ENCODE results near the gene HSCB.
A peak's percentile ranks its signal among the peaks of the same experiment; 100 is the strongest.
"Not testable (repeated sequence)": the region's sequence is repeated elsewhere in the genome, so short reads cannot be mapped to it uniquely, and the experiment has no call there.

The HSCB gene

GRCh38 chr22:28741200-28741784 is 547 bp upstream of the HSCB start:
- DNase-seq (ENCODE audit: low spot score): no peak

- no peak for DNase-seq (ENCODE audit: low spot score)
Measured at GRCh38 chr22:28742562-28742962, 723 bp downstream of the HSCB start.

- DNase-seq (ENCODE audit: low spot score): no peak
Measured at GRCh38 chr22:28743852-28744251, 2.0 kb downstream of the HSCB start.

- no peak for DNase-seq (ENCODE audit: low spot score)
Measured at GRCh38 chr22:28750471-28750881, 8.6 kb downstream of the HSCB start.

DNA sequence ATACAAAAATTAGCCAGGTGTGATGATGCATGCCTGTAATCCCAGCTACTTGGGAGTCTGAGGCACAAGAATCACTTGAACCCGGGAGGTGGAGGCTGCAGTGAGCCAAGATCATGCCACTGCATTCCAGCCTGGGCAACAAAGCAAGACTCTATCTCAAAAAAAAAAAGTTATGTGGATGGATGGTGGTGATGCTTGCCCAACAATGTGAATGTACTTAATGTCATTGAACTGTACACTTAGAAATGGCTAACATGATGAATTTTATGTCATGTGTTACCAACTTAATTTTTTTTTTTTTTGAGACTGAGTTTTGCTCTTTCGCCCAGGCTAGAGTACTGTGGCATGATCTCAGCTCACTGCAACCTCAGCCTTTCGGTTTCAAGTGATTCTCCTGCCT is 12.7 kb downstream of the HSCB start:
- not testable (repeated sequence) for DNase-seq (ENCODE audit: low spot score)

DNA sequence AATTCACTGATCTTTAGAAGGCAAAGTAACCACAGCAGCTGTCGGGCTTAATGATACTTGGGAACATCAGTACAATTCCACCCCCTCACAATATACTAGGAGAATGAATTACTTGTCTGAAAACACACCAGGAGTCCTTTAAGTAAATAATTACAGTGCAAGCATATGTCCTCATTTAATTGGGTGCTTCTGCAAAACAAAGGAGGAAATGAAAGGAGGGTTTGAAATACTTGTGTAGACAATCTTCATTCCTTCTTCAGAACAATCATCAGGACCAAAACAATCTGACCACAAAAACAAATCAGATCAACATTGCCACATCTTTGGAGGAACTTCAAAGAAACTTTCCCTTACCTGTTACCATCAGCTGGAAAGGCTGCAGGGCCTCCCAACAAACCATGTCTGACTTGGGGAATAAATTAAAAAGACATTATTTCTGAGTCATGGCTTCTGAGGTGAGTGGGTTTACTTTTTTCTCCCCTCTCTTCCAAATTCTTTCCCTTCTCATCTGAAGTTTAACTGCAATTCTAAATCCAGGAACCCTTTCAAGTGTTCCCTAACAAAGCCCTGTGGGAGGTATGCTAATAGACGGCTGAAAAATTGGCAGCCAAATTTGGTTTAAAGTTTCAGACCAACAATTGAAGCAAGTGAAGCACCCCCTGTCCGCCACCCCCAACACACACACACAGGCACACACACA is 18.2 kb downstream of the HSCB start:
- no peak for DNase-seq (ENCODE audit: low spot score)

GRCh38 chr22:28761449-28761755 is 19.6 kb downstream of the HSCB start:
- no peak for DNase-seq (ENCODE audit: low spot score)

DNA sequence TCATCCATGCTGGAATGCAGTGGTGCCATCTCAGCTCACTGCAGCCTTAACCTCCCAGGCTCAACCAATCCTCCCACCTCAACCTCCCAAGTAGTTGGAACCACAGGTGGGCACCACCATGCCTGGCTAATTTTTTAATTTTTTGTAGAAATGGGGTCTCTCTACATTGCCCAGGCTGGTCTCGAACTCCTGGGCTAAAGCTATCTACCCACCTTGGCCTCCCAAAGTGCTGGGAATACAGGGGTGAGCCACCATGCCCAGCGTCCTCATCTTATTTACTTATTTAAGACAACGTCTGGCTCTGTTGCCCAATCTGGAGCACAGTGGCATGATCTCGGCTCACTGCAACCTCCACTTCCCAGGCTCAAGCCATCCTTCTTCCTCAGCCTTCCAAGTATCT is 20.2 kb downstream of the HSCB start:
- DNase-seq (ENCODE audit: low spot score): not testable (repeated sequence)

GRCh38 chr22:28766628-28767027 is 24.8 kb downstream of the HSCB start:
- no peak for DNase-seq (ENCODE audit: low spot score)

DNA sequence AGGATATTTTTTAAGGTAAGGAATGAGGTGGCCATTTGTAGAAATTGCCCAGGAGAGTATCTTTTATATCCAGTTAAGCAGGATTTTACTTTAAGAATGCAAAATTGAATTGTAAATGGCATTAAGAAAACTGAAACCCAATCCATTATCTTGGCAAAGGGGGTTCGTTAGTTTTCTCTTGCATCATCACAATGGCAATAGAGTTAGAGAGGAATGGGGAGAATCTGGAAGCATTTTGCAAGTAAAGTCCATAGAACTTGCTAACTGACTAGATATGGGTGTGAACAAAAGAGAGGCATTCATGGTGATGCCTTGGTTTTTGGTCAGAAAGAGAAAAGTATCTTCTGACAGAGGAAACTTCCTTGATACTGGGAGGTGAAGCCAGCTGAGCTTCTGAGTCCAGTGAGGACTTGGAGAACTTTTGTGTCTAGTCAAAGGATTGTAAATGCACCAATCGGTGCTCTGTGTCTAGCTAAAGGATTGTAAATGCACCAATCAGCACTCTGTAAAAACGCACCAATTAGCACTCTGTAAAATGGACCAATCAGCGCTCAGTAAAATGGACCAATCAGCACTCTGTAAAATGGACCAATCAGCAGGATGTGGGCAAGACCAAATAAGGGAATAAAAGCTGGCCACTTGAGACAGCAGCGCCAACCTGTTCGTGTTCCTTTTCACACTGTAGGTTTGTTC is 27.0 kb downstream of the HSCB start:
- DNase-seq (ENCODE audit: low spot score): no peak

- DNase-seq (ENCODE audit: low spot score): no peak
Measured at GRCh38 chr22:28769394-28770085, 27.7 kb downstream of the HSCB start.

DNA sequence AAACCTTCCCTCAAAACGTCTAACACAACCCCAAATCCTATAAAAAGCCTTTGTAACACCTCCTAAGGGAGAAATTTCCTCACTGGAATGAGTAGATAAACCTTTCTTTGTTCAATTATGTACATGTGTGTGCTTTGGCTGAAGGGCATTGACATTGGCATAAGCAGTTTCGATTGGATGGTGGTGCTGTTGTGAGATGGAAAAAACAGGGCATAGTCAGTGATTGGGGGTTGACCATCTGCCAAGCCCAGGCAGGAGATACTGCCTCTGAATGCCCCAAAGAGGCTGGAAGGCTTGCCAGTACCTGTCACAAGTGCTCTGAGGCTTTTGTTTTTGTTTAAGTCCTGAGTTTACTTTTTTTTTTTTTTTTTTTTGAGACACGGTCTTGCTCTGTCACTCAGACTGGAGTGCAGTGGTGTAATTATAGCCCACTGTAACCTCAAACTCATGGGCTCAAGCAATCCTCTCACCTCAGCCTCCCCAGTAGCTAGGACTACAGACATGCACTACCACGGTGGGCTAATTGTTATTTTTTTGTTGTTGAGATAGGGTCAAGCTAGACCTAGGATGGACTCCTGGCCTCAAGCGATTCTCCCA is 29.5 kb downstream of the HSCB start:
- no peak for DNase-seq (ENCODE audit: low spot score)

- peak; percentile 98 for DNase-seq (ENCODE audit: low spot score)
Measured at GRCh38 chr22:28772633-28773460, 31.0 kb downstream of the HSCB start, which contains the start of gene CCDC117. Gene CCDC117, plus strand, starts transcription at chr22:28772695. Its CDS starts 155 bp downstream, at chr22:28772850.

GRCh38 chr22:28773461-28773867 is 31.6 kb downstream of the HSCB start:
- DNase-seq (ENCODE audit: low spot score): no peak

- no peak for DNase-seq (ENCODE audit: low spot score)
Measured at GRCh38 chr22:28774378-28774777, 32.5 kb downstream of the HSCB start.

GRCh38 chr22:28779833-28780232 is 38.0 kb downstream of the HSCB start:
- DNase-seq (ENCODE audit: low spot score): no peak

GRCh38 chr22:28780296-28780695 is 38.5 kb downstream of the HSCB start:
- DNase-seq (ENCODE audit: low spot score): no peak

DNA sequence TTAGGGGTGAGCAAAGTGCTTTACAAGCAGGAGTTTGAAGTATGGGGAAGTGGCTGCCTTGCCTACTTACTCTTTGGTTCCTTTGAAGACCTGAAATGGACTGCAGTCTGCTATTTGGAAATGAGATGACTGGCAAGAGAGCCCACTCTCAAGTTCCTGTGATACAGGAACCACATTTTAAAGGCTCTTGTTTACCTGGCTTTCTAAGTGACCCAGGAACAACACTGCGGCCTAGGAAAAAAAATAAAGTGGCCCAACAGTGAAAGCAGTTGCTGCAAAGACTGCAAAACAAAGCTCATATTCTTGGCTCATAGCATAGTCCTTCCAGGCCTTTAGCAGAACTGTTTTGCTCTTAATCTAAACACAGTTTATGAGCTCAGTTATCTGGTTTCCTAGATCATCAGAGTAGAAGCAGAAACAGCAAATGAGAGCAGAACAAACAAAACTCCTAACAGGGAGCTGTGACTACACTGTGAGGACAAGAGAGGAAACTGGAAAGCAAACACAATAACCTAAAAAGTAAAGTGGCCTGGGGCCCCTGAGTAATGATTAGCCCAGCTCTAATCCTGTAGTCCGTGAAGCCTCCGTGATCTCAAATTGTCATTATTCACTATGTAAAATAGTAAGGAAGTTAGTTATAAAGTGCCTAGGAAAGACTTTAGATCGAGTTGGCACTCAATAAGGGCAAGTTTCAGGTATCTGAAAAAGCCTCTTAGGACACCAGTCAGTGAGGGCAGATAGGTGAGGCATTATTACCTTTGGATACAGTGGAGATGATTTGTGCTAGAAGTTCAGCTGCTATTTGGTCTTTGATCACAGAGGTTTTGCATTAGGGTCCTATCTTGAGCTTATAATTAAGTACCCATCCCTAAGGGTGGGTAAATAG is 42.2 kb downstream of the HSCB start:
- peak; percentile 82 for DNase-seq (ENCODE audit: low spot score)

GRCh38 chr22:28788601-28789000 is 46.8 kb downstream of the HSCB start:
- DNase-seq (ENCODE audit: low spot score): no peak

- DNase-seq (ENCODE audit: low spot score): no peak
Measured at GRCh38 chr22:28791124-28791523, 49.3 kb downstream of the HSCB start.

Measured in HuH-7.5 (cell line).